Inferior parietal cortex (tissue), 1 donor: ENCODE measurements around the gene SHD.
A peak's percentile ranks its signal among the peaks of the same experiment; 100 is the strongest.

ENCODE experiments used
- DNase-seq: peaks from one replicate; pipeline ENCODE4 v3.0.0-alpha.2; 2016; ENCODE audit errors: extremely low spot score

SHD gene

DNA sequence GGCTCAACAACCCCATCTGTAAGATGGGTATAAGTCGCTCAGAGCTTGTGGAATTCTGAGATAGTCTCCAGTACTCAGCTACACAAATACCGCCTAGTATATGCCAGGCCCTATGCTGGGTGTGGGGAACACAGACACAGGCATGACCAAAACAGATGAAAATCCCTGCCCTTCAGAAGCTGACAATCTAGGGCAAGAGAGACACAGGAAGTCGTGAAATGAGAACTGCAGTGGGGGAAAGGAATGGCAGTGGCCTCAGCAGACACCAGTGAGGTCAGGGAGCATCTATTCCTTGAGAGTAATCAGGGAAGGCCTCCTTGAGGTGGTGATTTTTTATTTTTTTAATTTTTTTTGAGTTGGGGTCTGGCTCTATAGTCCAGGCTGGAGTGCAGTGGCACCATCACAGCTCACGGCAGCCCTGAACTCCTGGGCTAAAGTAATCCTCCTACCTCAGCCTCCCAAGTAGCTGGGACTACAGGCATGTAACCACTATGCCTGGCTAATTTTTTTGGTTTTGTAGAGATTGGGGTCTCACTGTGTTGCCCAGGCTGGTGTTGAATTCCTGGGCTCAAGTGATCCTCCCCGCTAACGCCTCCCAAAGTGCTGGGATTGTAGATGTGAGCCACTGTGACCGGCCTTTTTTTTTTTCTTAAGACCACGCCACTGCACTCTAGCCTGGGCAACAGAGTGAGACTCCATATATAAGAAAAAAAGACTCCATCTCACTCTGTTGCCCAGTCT, 19.9 kb downstream of the SHD start:
- no peak for DNase-seq

DNA sequence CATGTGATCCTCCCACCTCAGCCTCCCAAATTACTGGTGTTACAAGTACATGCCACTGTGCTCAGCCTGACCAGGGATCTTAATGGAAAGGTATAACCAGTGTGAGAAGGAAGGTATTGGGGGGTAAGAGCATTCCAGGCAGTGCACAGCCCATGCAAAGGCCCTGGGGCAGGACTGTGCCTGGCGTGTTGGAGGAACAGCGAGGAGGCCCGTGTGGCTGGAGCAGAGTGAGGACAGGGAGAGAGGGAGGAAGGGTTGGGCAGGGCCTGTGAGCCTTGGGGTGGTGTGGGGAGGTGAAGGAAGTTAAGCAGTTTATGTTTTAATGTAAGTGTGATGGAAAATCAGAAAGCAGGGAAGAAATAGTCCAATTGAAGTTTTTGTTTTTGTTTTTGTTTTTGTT, 21.5 kb downstream of the SHD start:
- DNase-seq: no peak

GRCh38 chr19:4301590-4302242, 22.6 kb downstream of the SHD start:
- DNase-seq: no peak

DNA sequence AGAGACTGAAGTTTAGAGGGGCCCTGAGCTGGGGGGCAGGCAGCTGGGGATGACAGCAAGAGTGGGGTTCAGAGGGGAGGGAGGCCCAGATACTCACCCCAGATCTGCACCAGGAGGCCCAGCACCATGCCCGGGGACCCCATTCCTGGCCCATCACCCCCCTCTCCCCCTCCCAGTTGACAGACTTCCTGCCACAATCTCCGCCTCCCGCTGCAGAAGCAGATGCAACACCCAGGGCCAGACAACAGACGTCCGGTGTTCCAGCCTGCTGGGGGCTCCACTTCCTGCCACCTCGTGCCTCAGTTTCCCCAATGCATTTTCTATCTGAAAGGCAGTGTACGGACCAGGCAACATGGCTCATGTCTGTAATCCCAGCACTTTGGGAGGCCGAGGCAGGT, 23.2 kb downstream of the SHD start, which contains the start of gene TMIGD2:
Gene TMIGD2 (minus strand): TSS at position 147 of the 398 bp plus-strand sequence. CDS start 4 bp downstream, at position 143.
- no peak for DNase-seq

DNA sequence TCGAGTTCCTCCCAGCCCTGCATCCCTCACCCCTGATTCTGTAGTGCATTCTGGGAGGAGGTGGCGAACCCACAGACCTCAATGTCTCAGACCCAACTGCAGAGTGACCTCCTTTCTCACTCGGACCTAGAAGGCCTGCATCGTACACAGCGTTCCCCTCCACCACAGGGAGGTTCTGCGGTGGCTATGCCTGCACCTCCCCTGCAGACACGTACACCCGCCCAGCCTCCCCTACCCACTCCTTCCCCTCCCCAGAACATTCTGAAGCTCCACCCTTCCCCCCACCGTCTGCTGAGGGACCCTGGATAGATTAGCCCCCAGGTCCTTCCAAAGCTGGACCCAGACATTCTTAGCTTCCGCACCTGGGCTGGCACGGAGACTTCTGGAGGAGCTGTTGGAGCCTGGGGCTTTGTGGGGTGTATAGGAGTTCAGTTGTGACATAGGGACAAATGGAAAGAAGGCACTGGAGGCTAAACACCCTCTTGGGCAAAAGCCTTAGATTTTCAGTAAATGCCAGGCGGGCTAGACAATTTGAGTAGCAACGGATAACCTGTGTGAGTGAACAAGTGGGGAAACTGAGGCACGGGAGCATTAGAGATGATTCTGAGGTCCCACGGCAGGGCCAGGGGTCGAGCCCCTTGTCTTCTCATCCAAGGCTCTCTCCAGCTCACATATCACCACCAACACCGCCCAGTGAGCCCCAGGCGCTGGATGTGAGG, 24.9 kb downstream of the SHD start:
- no peak for DNase-seq

- DNase-seq: peak; percentile 51
Observed at GRCh38 chr19:4304538-4305256, 25.6 kb downstream of the SHD start, which contains the start of gene FSD1. Gene FSD1 (plus strand): TSS chr19:4304598. CDS start chr19:4304747, 149 bp downstream.

GRCh38 chr19:4305257-4305612, 26.2 kb downstream of the SHD start:
- no peak for DNase-seq

- no peak for DNase-seq
Observed at GRCh38 chr19:4305659-4306058, 26.6 kb downstream of the SHD start.

- DNase-seq: peak; percentile 7
Observed at GRCh38 chr19:4310247-4311121, 31.4 kb downstream of the SHD start.

DNA sequence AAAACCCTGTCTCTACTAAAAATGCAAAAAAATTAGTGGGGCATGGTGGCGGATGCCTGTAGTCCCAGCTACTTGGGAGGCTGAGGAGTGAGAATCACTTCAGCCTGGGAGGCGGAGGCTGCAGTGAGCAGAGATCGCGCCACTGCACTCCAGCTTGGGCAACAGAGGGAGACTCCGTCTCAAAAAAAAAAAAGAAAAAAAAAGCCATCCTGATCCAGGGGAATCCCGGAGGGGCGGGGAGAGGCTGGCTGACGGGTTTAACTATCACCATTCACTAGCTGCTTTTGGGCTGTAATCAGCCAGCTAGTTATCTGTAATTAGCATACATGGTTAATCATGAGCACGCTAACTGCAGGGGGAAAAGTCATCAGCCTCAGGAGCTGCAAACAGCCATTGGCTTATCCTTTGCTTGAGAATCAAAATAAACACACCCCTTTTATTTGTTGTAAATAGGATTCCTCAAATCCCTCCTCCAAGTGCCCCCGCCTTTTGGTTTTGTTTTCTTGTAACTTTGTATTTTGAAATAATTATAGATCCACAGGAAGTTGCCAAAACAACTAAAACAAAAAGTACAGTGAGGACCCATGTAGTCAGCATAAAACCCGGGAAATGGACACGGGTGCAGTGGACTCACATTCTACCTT, 34.9 kb downstream of the SHD start:
- DNase-seq: no peak

GRCh38 chr19:4316956-4317355, 37.9 kb downstream of the SHD start:
- no peak for DNase-seq

- DNase-seq: no peak
Observed at GRCh38 chr19:4318460-4318859, 39.4 kb downstream of the SHD start.

- DNase-seq: no peak
Observed at GRCh38 chr19:4319067-4319718, 40.1 kb downstream of the SHD start.

DNA sequence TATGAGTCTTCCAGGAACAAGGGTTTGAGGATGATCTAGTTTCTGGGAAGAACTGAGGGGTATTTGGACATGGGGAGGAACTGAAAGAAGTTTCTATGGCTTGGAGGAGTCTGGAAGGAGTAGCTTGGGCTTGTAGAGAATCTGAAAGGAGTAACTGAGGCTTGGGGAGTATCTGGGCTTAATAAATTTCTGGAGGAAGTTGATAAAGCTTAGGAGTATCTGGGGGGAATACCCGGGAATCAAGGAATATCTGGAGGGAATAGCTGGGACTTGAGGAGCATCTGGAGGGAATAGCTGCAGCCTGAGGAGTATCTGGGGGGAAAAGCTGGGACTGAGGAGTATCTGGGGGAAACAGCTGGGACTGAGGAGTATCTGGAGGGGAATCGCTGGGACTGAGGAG, 41.4 kb downstream of the SHD start:
- DNase-seq: no peak

DNA sequence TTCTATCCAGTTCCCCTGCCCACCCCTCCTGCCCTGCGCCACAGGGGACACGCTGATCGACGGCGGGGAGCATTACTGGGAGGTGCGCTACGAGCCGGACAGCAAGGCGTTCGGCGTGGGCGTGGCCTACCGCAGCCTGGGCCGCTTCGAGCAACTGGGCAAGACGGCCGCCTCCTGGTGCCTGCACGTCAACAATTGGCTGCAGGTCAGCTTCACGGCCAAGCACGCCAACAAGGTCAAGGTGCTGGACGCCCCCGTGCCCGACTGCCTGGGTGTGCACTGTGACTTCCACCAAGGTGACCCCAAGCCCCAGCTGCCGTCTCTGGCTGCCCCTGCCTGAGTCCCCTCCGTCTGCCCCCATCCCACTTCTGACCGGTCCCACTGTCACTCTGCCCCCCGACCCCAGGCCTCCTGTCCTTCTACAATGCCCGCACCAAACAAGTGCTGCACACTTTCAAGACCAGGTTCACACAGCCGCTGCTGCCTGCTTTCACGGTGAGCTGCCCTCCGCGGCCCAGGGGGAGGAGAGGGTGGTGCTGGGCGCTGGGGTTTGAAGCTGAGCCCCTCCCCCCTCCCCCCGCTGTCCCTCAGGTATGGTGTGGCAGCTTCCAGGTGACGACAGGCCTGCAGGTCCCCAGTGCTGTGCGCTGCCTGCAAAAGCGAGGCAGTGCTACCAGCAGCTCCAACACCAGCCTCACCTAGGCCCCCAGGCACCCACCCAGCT, 44.0 kb downstream of the SHD start:
- no peak for DNase-seq

- DNase-seq: no peak
Observed at GRCh38 chr19:4323692-4324091, 44.6 kb downstream of the SHD start.

DNA sequence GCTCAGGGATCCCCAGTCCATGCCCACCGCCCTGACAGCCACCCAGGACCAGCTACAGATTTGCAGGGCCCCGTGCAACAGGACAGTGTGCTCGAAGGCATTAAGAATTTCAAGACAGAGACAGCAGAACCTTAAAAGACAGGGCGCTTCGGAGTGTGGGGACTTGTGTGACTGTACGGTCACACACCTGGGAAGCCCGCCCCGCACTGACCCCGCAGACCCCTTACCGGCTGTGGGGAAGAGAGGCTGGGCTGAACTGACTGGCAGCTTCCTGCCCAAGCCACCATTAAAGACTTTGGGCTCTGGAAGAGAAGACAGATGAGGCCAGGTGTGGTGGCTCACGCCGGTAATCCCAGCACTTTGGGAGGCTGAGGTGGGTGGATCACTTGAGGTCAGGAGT, 45.2 kb downstream of the SHD start:
- DNase-seq: no peak

DNA sequence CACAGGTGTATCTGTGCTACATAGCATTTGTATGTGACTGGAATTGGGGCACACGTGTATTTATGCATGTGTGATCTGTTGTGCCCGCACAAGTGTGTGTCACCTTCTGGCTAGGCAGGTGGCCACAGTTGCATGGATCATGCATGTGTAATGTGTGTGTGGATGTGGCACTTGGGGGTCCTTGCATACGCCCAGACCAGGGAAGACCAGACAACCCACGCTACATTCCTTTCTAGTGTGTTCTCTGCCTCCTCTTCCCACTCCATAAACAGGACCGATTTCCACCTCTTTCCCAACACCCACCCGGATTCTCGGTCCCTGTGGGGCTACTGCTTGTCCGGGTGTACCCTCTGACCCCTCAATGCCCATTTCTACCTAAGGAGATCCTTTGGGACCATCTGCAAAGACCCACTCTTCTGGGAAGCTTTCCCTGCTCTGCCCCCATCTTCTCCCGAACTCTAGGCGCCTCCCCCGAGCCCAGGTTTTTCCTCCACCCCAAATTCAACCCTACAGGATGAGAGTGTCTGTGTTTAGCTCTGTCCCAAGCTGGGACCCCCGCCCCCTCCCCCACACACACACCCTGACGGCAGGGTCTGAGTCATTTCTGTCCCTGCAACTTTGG, 47.3 kb downstream of the SHD start:
- no peak for DNase-seq

DNA sequence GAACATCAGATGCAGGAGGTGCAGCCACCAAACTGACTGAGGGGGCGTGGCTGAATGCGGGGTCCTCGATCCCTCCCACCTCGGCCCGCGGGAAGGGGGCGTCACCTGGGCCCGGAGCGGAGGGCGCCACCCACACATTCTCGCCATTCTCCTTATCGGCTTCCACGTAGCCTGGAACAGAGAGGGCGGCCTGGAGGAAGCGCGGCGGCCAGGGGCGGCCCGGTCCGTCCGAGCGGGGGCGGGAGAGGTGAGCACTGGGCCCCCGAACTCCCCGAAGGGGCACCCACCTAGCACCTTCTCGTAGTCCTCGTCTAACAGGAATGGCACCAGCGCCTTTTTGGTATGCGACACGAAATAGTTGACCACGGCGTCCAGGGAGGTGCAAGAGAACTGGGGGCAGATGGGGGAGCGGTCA, 47.8 kb downstream of the SHD start:
- DNase-seq: no peak
